BJ (cell line): ENCODE results near the gene SATB2. TPM values are rescaled to one million over a fixed set of nuclear protein-coding genes. Genes with fewer than 3 reads are reported as not detected.

Experiments
- CTCF ChIA-PET: fragments of 350-600 bp; formaldehyde crosslinking; extraction: SDS; loops from one replicate; lab custom pipeline; 2021; ENCODE audit warnings: antibody characterized with exemption, inconsistent platforms; lab: Yijun Ruan, JAX
- POLR2A ChIA-PET: fragments of 300-600 bp; sonication (Branson Sonifier 250); formaldehyde crosslinking; extraction: SDS; loops from one replicate; lab custom pipeline; 2021; ENCODE audit warnings: antibody characterized with exemption; lab: Charles Lee
- DNase-seq: peaks from one replicate; pipeline ENCODE4 v3.0.0-alpha.2; 2011; ENCODE audit warnings: low read depth
- H3K27me3 ChIP-seq: 2 replicates; pipeline ENCODE4 v1.6.0; 2011; ENCODE audit warnings: low read length; ENCODE audit not compliant: control insufficient read depth, insufficient read depth
- H3K36me3 ChIP-seq: 2 replicates; pipeline ENCODE4 v1.5.1; 2011; ENCODE audit warnings: low read length; ENCODE audit not compliant: control insufficient read depth, insufficient read depth
- H3K4me3 ChIP-seq: 2 replicates; pipeline ENCODE4 v1.5.1; 2011; ENCODE audit warnings: low read depth, mild to moderate bottlenecking, control low read depth, low read length
- CTCF ChIP-seq: IDR thresholded peaks from 2 replicates; pipeline ENCODE4 v1.5.1; 2011; ENCODE audit warnings: low read depth, mild to moderate bottlenecking, control low read depth, inconsistent platforms, low read length, moderate library complexity; ENCODE audit not compliant: insufficient read depth
- polyA plus RNA-seq: library from polyadenylated mRNA; depleted of rRNA; stranded (reverse); fragments of >200 nt; gene quantifications from 2 replicates; pipeline ENCODE4 v1.2.3, GENCODE V29; 2011

The SATB2 gene
- polyA plus RNA-seq, 1 experiment: 4.8 TPM

- CTCF ChIA-PET: interaction anchor here (1.5 kb wide), 1 partner anchor 228 kb away, joined by 3 read pairs; no protein-coding TSS in a partner anchor
- peak; percentile 23 for DNase-seq
These were observed 196.5 kb downstream of the SATB2 start for GRCh38 chr2:199261239-199261638.

GRCh38 chr2:199259671-199260070 lies 198.1 kb downstream of the SATB2 start:
- POLR2A ChIA-PET: no interaction called here
- CTCF ChIA-PET: interaction anchor here (1.5 kb wide), 1 partner anchor 242 kb away, joined by 3 read pairs; no protein-coding TSS in a partner anchor
- no peak for TF ChIP-seq CTCF
- H3K4me3 ChIP-seq: no peak overlapping the region
- H3K36me3 ChIP-seq: no peaks in the 10 kb centered on the region
- DNase-seq: no peak
- H3K27me3 ChIP-seq: no peaks in the 10 kb centered on the region

More at GRCh38 chr2:199261239-199261638, 196.5 kb downstream of the SATB2 start:
- Histone ChIP-seq H3K4me3 (no peak overlapping the region), H3K27me3 (no peaks in the 10 kb centered on the region), H3K36me3 (no peaks in the 10 kb centered on the region)
- TF ChIP-seq CTCF: no peak
- POLR2A ChIA-PET: no interaction called here

- ChIA-PET CTCF (interaction anchor here (1.1 to 1.5 kb wide), 2 partner anchors 43 to 241 kb away, joined by 3 read pairs; no protein-coding TSS in a partner anchor), POLR2A (no interaction called here)
- Histone ChIP-seq H3K4me3 (no peak overlapping the region), H3K27me3 (no peaks in the 10 kb centered on the region), H3K36me3 (no peaks in the 10 kb centered on the region)
- no peak for DNase-seq
- TF ChIP-seq CTCF: peak; percentile 56
These were observed 199.4 kb downstream of the SATB2 start for GRCh38 chr2:199258291-199258690.

GRCh38 chr2:199257261-199258224 lies 200.2 kb downstream of the SATB2 start:
- CTCF ChIA-PET: interaction anchor here (1.1 to 1.4 kb wide), 2 partner anchors 43 to 86 kb away, joined by 3 read pairs; no protein-coding TSS in a partner anchor
- Histone ChIP-seq H3K4me3 (no peak overlapping the region), H3K36me3 (no peaks in the 10 kb centered on the region), H3K27me3 (no peaks in the 10 kb centered on the region)
- no peak for DNase-seq
- POLR2A ChIA-PET: no interaction called here
- no peak for TF ChIP-seq CTCF

- CTCF ChIA-PET: interaction anchor here (1.0 kb wide), 1 partner anchor 51 kb away, joined by 3 read pairs; no protein-coding TSS in a partner anchor
- DNase-seq: no peak
- no peaks in the 10 kb centered on the region for H3K36me3 ChIP-seq
These were observed 227.6 kb downstream of the SATB2 start for GRCh38 chr2:199230091-199230490.

More at GRCh38 chr2:199230091-199230490, 227.6 kb downstream of the SATB2 start:
- TF ChIP-seq CTCF: no peak
- Histone ChIP-seq H3K4me3 (no peak overlapping the region), H3K27me3 (no peaks in the 10 kb centered on the region)
- POLR2A ChIA-PET: no interaction called here
